Right kidney (tissue), 1 donor: ENCODE measurements around the gene UVRAG.
"Not testable (repeated sequence)": the region's sequence is repeated elsewhere in the genome, so short reads cannot be mapped to it uniquely, and the experiment has no call there.

Experiments
- DNase-seq: peaks from one replicate; pipeline ENCODE4 v3.0.0-alpha.2; 2016

Gene UVRAG

DNA sequence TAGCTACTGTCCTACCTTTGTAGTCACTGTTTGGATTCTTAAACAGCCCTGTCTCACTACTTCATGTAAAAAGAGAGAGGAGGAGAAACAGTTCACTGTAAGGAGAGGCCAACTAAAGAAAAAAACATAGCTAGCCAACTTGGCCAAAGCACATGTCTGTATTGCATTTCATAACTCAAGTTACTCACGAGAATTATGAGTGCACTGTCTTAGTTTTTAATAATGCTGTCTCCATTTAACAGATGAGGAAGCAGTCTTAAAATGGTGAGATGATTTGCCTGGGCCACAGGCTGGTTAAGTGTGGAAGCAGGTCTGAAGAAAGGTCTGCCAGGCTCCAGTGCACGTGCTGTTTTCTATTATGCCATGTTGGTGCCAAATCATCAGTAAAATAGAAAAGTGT lies 104.5 kb downstream of the UVRAG start:
- no peak for DNase-seq

DNA sequence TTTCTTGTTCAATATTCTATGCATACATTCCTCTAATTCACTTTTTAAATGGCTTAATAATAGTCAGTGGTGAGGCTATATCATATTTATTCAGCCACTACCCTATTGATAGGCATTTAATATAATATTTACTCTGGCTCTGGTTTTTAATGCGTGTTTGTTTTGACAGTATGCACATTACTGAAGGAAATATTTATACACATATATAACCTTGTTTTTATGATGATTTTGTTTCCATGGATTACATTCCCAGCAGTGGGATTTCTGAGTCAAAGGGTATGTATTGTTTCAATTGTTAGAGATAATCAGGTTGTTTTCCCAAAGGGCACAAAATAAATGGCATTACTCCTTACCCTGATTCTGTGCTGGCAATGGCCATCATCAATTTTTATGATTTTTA lies 105.8 kb downstream of the UVRAG start:
- DNase-seq = no peak

DNA sequence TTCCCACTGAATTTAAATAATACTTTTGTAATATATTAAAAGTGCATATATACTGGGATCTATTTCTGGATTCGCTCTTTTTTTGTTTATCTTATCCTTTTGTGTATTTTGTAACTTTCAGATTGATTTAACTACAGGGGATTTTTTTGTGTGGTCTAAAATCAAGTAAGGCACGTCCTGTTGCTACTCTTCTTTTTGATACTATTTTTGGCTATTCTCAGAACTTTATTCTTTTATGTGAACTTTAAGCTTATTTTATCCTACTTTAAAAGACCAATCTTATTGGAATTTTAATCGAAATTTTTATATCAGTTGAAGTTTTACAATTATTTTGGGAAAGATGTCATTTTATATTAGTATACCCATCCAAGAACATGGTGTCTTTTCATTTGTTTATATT lies 106.8 kb downstream of the UVRAG start:
- no peak for DNase-seq

DNA sequence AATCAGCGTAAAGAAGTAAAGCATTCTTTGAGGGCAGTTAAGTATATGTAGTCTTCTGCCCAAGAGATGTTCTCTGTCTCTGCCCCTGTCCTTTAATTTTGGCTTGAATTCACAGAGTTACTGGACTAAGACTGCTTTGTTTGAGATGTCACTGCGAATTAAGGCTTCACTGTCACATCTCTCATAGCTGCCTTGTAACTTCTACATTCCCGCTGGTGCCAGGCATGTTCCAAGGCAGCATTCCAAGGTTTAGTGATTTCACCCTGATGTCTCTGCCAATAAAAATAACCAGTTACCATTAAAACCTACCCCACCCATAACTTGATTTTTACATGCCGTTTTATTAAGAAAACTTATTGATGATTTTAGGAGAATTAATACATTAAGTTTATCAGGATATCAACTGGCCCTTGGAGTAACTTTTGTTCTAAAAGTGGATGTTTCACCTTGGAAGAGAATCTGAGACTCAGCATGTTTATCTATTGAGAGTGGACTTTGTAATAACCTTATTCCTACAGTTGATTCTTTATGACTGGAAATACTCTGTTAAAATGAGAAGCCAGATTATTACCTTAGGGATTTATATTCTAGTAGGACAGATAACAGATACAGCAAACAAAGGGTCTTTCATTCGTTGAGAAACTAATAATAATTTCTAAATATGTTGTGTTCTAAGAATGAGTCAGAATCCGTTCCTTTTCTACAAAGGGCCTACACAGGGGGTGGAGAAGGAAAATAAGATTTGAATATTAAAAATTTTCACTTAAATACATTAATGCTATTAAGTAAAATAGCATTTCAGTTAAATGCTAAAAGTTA lies 110.2 kb downstream of the UVRAG start:
- no peak for DNase-seq

DNA sequence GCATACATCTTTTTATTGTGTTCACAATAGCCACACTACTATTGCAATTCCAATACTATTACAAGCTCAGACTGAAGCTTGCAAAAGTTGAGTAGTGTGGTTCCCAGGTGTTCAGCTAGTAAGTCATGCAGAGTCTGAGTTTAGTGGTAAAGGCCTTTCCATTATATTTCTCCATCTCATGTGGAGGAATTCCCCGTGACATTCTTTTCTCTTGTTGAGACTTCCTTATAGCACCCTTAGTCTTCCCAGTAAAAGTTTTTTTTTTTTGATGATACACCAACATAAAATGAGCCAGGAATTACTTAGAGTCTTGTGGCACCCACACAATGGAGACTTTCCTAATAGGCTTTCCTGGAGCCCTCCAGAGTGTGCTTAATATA lies 110.8 kb downstream of the UVRAG start:
- no peak for DNase-seq

DNA sequence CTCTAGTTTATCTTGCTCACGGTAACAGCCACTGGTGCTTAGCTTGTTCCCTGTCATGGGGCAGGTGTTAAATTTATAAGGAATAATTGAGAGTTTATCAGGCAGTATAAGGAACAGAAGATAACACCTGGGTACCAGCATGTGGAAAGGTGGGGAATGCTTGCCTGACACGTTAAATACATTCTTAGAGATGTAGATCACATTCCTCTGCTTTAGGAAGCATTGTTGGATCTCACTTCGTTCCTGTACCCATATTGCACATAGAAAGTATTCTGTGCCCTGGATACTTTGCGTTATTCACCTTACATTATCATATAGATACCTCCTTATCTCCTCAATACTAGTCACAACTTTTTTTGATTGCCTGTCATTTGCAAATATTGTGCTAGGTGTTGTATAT lies 114.7 kb downstream of the UVRAG start:
- no peak for DNase-seq

DNA sequence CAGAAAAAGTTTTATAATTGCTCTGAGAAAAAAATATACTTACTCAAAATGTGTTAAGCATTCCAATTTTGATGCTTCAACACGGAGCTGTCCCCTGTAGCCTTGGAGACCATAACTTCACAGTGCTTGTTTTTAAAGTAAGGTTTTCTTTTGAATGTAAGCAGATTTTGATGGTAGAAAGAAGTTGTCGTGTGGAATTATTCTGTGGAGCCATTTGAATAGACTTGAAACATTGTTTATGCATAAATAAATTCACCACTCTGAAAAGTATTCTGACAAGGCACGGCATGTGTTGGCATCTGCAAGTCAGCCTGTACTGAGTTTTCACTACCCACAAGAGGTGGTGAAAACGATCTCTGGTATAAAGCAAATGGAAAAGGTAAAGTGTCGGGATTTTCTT lies 115.5 kb downstream of the UVRAG start:
- DNase-seq = no peak

DNA sequence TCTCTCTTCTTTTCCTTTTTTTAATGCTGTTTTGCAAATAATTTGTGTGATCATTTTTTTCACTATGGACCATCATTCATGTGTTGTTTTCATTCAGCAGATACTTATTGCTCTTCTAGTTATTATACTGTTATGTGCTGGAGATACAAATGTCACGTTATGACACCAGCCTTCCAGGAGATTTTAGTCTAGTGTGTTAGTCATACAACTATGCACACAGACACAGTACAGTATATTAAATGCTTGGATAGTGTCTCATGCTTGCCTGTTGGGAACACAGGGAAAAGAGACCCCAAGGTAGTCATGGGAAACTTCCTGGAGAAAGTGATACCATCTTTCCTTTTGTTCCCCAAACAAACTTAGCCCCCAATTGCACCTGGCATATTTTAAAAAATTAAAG lies 116.1 kb downstream of the UVRAG start:
- no peak for DNase-seq

DNA sequence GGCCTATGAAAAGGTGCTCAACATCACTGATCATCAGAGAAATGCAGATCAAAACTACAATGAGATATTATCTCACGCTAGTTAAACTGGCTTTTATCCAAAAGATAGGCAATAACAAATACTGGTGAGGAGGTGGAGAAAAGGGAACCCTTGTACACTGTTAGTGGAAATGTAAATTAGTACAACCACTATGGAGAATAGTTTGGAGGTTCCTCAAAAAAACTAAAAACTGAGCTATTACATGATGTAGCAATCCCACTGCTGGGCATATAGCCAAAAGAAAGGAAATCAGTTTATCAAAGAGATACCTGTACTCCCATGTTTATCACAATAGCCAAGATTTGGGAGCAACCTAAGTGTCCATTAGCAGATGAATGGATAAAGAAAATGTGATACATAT lies 118.7 kb downstream of the UVRAG start:
- not testable (repeated sequence) for DNase-seq

DNA sequence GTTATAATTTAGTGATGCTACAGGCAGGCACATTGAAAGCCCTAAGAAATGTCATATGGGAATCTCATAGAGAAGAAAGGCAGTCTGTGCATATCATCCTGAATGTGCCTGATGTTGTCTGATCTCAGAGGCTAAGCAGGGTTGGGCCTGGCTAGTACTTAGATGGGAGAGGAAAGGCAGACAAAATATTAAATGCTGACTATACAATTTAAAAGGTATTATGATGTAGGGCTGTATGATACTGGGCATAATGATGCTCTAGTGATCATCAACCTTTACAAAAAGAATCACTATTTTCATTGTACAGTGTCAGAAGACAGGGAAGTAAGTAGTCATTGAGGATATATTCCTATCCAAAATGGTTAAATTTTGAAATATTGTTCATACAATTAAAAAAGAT lies 119.8 kb downstream of the UVRAG start:
- DNase-seq = no peak

DNA sequence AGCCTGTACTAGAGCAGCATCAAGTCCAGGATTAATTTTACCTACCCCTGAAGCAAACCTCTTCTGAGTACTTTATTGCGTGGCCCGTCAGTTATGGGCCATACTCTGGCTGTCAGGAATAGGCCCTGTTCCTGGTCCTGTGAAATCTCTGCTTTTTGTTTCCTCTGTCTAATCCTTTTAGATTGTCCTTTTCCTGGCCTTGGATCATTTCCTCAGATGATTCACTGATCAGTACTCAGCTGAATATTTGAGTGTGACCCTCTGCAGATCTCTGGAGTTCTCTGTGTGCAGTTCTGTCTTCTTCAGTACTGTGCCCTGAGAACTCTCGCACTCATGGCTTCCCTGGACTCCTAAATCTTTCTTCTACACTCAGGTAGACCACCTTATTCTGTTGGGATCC lies 123.5 kb downstream of the UVRAG start:
- DNase-seq = no peak

DNA sequence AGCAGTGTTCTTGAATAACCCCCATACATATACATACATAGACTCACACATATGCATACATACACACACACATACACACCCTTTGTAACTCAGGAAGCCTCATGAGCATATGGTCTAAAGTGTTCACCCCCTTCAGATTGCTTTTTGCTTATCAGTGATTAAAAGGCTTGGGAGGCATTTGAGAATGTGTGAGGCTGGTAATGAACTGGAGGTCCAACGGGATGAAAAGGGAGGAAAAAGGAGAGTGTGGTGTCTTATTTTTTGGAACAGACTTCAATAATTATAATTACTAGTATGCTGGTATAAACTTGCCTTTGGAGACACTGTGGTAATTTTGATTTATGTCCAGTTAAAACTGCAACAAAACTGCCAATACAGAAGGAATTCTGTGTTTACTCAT lies 124.5 kb downstream of the UVRAG start:
- DNase-seq = no peak

DNA sequence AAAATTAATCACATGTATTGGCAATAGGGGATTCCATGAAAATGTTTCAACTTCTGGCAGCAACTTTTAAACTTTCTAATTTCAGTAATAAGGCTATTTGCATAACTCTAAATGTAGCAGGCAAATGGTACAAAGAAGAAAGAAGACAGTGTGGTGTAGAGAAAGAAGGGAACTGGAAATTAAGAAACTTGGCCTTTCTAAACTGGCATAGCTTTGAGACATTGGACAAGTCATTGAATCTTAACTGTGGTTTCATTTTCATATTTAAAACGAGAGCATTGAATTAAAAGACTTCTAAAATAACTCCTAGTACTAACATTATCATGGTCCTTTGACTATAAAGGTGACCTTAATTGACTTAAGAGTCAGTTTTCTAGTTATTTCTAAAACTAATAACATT lies 125.0 kb downstream of the UVRAG start:
- DNase-seq = no peak

DNA sequence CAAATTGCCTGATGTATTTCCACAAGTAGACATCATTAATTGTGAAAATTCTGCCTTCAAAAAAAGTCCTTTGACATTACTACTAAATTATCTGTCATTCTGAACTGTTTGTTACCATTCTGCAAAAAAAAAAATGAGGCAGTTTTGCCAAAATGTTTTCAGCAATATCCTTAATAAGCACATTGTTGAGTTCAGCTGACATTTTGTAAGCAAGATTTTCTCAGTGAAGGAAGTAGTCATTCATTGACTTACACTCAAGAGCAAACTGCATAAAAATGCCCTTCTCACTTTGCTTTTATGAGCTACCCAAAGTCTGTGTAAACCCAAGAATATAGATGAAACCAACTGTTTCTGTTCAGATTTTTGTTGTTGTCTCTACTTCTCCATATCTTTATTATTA lies 125.9 kb downstream of the UVRAG start:
- DNase-seq = no peak

DNA sequence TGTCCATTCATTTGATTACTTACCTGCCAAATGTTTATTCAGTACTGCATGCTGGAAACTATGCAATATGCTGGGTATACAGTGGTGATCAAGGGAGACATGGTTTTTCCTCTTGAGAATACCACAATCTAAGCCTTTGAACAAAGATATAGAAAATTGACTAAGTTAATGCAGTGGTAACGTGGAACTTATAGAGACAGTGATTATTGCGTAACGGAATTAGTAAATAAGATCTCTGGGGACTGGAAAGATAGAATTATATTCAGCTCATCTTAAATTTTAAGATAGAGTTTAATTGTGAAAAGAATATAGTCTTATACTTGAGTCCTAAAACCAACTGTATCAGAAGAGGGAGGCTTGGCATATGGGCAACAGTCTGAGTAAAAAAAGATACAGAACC lies 129.5 kb downstream of the UVRAG start:
- no peak for DNase-seq

DNA sequence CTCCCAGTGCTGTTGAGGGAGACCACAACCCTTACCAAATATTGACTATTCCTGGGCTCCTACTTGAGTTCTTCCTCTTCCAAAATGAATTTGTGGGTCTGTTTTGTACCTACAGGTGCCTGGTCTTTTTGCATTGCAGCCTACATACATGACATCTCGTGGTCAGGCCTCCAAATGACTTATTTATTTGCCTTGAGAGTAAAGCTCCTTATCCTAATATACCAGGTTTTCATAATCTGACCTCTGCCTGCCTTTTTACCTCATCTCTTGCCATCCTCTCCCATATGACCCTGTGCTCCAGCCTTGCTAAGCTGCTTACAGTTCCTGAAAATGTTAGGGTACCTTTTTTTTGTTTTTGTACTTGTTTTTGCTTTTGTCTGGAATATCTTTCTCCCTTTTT lies 130.4 kb downstream of the UVRAG start:
- DNase-seq = no peak

DNA sequence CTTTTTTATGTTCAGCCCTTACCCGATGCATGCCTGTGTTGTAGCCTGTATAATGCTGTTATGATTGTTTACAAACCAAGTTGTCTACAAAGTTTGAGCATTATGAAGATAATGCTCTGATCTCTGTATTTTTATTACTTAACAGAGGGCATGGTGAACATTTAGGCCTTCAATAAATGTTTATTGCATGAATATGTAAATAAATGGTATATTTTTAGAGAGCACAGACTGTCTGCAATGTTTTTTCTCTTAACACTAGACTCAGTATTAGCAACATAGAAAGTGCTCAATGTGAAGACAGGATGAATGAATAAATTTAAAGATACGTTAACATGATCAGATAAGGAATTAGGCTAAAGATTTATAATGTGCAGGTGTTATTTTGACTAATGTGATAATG lies 130.9 kb downstream of the UVRAG start:
- no peak for DNase-seq

DNA sequence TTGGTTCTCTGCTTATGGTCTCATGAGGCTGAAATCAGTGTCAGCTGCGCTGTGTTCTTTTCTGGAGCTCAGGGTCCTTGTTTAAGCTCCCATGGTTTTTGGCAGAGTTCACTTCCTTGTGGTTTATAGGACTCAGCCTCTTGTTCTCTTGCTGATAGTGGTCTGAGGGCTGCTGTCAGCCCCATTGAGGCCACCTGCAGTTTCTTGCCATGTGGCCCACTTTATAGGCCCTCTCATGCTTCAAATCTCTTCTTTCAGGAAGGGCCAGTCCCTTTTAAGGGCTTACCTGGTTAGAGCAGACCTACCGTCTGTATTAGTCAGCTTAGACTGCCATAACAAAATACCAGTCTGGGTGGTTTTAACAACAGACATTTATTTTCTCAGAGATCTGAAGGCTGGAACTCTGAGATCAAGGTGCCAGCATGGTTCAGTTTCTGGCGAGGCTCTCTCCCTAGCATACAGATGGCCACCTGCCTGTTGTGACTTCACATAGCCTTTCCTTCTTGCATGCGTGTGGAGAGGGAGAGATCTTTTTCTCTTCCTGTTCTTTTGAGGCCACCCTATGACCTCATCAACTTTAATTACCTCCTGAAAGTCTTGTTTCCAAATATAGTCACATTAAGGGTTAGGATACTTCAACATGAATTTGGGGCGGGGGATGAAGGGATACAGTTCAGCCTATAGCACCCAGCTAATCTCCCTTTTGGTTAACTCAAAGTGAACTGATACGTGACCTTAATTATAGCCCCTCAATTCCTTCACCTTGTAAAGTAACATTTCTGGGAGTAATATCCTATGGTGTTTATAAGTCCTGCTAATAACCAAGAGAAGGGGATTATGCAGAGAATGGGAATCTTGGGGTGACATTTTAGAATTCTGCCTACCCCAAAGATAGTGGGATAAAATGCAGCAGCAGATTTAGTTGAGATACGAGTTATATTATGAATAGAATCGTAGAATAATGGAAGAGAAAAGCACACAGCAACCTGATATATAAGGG lies 131.8 kb downstream of the UVRAG start:
- peak; percentile 3 for DNase-seq

DNA sequence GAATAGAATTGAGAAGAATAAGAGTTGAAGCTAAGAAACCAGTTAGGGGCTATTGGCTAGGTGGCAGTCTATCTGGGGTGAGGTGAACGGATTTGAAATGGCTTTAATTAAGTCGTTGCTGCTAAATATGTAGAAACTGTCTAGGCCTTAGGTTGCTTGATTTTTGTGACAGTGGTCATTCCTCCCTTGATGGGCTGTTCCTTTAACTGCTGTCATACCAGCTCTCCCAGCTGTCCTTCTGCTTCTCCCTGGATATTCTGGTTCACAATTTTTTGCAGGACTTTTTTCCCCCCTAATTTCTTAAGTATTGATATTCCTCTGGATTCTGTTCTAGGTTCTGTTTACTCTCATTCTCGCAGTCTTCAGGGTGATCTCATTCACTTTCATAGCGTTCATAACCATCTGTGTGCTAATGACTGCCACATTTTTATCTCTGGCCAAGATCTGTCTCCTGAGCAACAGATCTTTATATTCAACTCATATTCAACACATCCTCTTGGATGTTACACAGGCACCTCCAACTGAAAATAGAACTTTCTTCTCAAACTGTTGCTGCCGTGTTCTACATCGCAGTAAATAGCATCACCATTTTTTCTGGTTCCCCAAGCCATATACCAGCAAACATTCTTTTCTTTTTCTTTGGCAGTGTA lies 134.1 kb downstream of the UVRAG start:
- no peak for DNase-seq

DNA sequence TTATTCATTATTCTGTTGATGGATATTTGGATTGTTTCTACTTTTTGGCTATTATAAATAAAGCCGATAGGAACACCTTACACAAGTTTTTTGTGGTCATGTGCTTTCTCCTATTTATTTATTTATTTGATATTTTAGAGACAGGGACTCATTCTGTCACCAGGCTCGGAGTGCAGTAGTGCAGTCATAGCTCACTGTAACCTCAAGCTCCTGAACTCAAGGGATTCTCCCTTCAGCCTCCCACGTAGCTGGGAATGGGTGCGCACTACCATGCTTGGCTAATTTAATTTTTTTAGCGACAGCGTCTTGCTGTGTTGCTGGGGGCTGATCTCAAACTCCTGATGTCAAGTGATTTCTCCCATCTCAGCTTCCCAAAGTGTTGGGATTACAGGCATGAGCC lies 135.1 kb downstream of the UVRAG start:
- DNase-seq = no peak

DNA sequence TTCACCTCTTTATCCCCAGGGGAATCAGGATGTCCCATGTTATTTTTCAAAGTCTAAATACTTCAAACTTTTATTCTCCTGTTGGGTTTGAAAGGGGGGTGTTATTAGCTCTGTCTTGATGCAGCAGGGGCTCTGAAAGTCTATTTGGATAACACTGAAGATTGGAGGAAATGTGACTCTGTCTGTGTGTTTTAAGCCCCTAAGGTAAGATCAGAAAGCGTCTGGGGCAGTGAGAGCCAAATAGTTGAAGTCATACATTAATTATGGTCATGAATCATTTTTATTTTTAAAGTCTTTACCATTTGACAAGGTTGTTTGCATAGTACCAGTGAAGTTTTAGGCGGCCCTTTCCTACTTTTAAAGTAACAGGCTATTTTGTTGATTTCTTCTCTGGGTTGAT lies 139.0 kb downstream of the UVRAG start:
- DNase-seq = no peak

DNA sequence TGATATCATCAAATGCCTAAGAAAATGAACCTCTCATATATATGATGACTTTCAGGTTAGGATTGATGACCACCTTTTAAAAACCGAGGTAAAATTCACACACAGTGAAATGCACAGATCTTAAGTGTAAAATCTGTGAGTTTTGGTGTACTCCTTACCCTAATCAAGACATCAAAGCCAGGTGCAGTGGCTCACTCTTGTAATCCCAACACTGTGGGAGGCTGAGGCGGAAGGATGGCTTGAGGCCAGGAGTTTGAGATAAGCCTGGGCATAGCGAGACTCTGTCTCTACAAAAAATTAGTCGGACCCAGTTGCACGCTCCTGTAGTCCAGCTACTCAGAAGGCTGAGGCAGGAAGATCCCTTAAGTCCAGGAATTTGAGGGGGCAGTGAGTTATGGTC lies 140.4 kb downstream of the UVRAG start:
- no peak for DNase-seq

DNA sequence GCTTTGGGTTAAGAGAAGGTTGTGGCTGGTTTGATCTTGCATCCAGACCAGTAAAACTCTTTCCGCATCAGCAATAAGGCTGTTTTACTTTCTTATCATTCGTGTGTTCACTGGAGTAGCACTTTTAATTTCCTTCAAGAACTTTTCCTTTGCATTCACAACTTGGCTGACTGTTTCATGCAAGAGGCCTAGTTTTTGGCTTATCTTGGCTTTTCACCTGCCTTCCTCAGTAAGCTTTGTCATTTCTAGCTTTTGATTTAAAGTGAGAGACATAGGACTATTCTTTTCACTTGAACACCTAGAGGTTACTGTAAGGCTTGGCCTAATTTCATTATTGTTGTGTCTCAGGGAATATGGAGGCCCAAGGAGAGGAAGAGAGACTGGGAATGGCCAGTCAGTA lies 144.5 kb downstream of the UVRAG start:
- DNase-seq = no peak
